Ascending aorta (tissue), 2 donors: ENCODE data around the gene MMEL1. TPM values are rescaled to one million over a fixed set of nuclear protein-coding genes. Genes with fewer than 3 reads are reported as not detected.

ENCODE experiments used
- DNase-seq, 2 donors: peaks; one replicate each; pipeline ENCODE4 v3.0.0-alpha.2; 2019; ENCODE audit warnings: low spot score in 2 of 2
- H3K27ac ChIP-seq, 2 donors: fragments of 200-600 bp; sonication (generic); one replicate each; pipeline ENCODE4 v1.5.1; 2016 to 2017; ENCODE audit warnings: mild to moderate bottlenecking in 1 of 2
- H3K27me3 ChIP-seq: fragments of 200-600 bp; sonication (generic); one replicate; pipeline ENCODE4 v1.5.1; 2017
- H3K36me3 ChIP-seq, 2 donors: fragments of 200-600 bp; sonication (generic); one replicate each; pipeline ENCODE4 v1.5.1; 2016
- H3K4me1 ChIP-seq, 2 donors: fragments of 200-600 bp; sonication (generic); one replicate each; pipeline ENCODE4 v1.5.1; 2016 to 2017; ENCODE audit warnings: mild to moderate bottlenecking in 1 of 2
- H3K4me3 ChIP-seq, 2 donors: fragments of 200-600 bp; sonication (generic); one replicate each; pipeline ENCODE4 v1.5.1; 2016 to 2017; ENCODE audit warnings: mild to moderate bottlenecking in 1 of 2
- H3K9me3 ChIP-seq, 2 donors: fragments of 200-600 bp; sonication (generic); one replicate each; pipeline ENCODE4 v1.5.1; 2016
- CTCF ChIP-seq, 3 experiments: fragments of 200-600 bp in 2 of 3; fragments of 450-650 bp in 1 of 3; sonication (generic) in 2 of 3; IDR thresholded peaks; one replicate each; pipeline ENCODE4 v1.5.1; 2016 to 2019; ENCODE audit warnings: antibody characterized with exemption in 3 of 3, mild to moderate bottlenecking in 1 of 3, moderate library complexity in 1 of 3
- intact Hi-C: fragments of 100-400 bp; cut with DNase I; formaldehyde crosslinking; loops from one replicate; pipeline ENCODE4 v1.15.1; 2023
- total RNA-seq: library from RNA; depleted of rRNA; stranded (reverse); fragments of >200 nt; gene quantifications from one replicate; pipeline ENCODE4 v1.1.0, GENCODE V29; 2016

MMEL1 gene
- total RNA-seq, 1 donor from 2014 or later: not detected

DNA sequence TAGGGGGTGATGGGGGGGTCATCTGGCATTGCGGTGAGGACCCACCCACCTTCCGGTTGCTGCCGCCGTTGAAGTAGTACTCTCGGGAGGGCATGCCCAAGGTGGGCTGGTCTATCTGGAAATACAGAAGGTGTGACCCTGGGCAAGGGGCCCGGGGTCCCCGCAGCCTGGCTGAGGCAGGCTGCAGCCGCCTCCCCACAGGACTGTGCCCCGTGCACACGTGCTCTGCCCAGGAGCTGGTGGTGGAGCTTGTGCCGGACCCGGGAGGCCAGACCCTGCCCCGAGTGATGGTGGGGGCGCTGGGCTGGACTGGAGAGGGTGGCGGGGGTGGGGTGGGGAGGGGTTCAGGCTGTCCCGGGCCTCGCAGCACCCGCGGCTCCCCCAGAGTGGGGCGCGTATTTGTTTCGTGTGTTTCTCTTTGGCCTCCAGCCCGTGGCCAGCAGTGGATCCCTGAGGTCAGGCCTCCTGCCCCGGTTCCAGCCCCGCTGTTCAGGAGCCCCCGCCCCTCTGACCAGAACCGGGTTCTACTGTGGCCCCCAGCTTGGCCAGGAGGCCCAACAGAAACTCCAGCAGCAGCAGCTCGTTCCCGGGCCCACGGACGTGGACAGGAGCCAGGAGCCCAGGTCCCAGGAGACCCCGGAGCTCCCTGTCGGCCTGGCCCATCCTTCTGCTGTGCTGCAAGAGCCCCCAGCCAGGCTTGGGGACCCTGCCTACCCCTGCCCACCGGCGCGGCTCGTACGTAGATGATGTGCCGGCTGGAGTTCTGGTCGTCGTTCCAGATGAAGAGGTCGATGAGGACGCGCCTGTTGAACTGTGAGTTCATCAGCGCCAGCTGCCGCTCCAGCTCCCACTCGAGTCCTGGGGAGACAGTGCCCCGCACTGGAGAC lies 27.1 kb downstream of the MMEL1 start:
- H3K9me3 ChIP-seq: peaks cover 0 to 4% of the 10 kb centered on the region in 2 donors
- no peaks in the 10 kb centered on the region for H3K36me3 ChIP-seq
- H3K4me3 ChIP-seq: no peak overlapping the region
- no peaks in the 10 kb centered on the region for H3K4me1 ChIP-seq
- TF ChIP-seq CTCF (IDR thresholded peaks at IDR 0.05): no peak
- peak in 1 of 2 donors; percentile 45 for DNase-seq
- intact Hi-C loops: no loop called here
- H3K27ac ChIP-seq: no peak overlapping the region
- H3K27me3 ChIP-seq: no peaks in the 10 kb centered on the region

GRCh38 chr1:2604844-2605508 lies 27.8 kb downstream of the MMEL1 start:
- peak in 1 of 2 donors; percentile 57 for DNase-seq
- no peak for TF ChIP-seq CTCF (IDR thresholded peaks at IDR 0.05)
- Histone ChIP-seq H3K27me3 (no peaks in the 10 kb centered on the region), H3K9me3 (peaks cover 0 to 4% of the 10 kb centered on the region in 2 donors), H3K4me3 (no peak overlapping the region), H3K36me3 (no peaks in the 10 kb centered on the region), H3K27ac (no peak overlapping the region), H3K4me1 (no peaks in the 10 kb centered on the region)
- intact Hi-C loops: no loop called here

DNA sequence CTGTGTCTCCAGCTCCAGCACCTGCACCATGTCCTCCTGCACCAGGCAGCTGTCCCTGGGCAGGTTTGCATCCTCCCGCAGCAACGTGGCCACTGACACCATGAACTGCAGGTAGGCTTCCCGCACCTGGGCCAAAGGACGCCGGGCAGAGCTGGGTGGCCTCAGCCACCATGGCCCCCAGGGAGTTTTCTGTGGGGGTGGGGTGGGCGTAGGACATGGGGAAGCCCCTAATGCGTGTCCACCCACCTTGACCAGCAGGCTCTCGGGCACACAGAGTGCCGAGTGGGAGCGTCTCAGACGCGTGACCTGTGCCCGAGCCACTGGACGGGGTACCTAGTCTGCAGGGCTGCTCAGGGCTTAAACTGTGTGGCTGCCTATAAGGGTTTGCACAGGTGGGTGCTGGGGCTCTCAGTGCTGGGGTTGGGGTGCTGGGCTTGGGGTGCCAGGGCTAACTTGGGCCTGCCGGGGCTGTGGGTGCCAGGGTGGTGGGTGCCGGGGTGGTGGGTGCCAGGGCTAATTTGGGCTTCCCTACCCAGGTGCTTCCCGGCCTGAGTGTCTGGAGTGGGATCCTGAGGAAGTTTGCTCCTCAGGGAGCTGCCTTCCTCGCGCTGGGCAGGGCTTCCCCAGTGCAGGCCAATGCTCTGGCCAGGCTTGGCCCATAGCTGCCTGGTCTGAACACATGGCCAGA lies 28.5 kb downstream of the MMEL1 start:
- Histone ChIP-seq H3K27me3 (no peaks in the 10 kb centered on the region), H3K27ac (no peak overlapping the region), H3K9me3 (peaks cover 0 to 4% of the 10 kb centered on the region in 2 donors), H3K36me3 (no peaks in the 10 kb centered on the region), H3K4me1 (no peaks in the 10 kb centered on the region), H3K4me3 (no peak overlapping the region)
- DNase-seq: peak in 1 of 2 donors; percentile 48
- TF ChIP-seq CTCF (IDR thresholded peaks at IDR 0.05): no peak
- intact Hi-C loops: no loop called here

GRCh38 chr1:2603521-2604155 lies 29.2 kb downstream of the MMEL1 start:
- Histone ChIP-seq H3K27ac (no peak overlapping the region), H3K9me3 (peaks cover 0 to 8% of the 10 kb centered on the region in 2 donors), H3K4me3 (no peak overlapping the region), H3K36me3 (no peaks in the 10 kb centered on the region), H3K27me3 (no peaks in the 10 kb centered on the region), H3K4me1 (no peaks in the 10 kb centered on the region)
- TF ChIP-seq CTCF (IDR thresholded peaks at IDR 0.05): no peak
- peak in 1 of 2 donors; percentile 58 for DNase-seq
- intact Hi-C loops: no loop called here

GRCh38 chr1:2602866-2603520 lies 29.8 kb downstream of the MMEL1 start:
- DNase-seq: peak in 1 of 2 donors; percentile 57
- H3K27ac ChIP-seq: no peak overlapping the region
- H3K4me1 ChIP-seq: no peaks in the 10 kb centered on the region
- no peak overlapping the region for H3K4me3 ChIP-seq
- H3K36me3 ChIP-seq: no peaks in the 10 kb centered on the region
- H3K27me3 ChIP-seq: no peaks in the 10 kb centered on the region
- intact Hi-C loops: no loop called here
- peaks cover 0 to 12% of the 10 kb centered on the region in 2 donors for H3K9me3 ChIP-seq
- TF ChIP-seq CTCF (IDR thresholded peaks at IDR 0.05): no peak
